ENCODE measurements around the gene RAI1.
"Not testable (repeated sequence)": the region's sequence is repeated elsewhere in the genome, so short reads cannot be mapped to it uniquely, and the experiment has no call there.

The RAI1 gene

GRCh38 chr17:17681187-17681743, at the start of gene RAI1:
RAI1 (plus strand) TSS chr17:17681458; CDS start chr17:17792949, 111,491 bp downstream.
- Histone ChIP-seq H4K20me1 (peaks cover 14 to 41% (median 30%) of the 10 kb centered on the region in 11 experiments; a peak in 21 of 22 replicates), H3K9ac (peak within 1 kb of the TSS; percentile 90 to 97 (median 96)), H3K4me1 (peaks cover 36 to 49% (median 46%) of the 10 kb centered on the region in 10 experiments), H3K27ac (peak within 1 kb of the TSS; percentile 87 to 97 (median 94)), H3K9me3 (replicated peaks in 1 of 11) (no peaks in the 10 kb centered on the region), H3K4me3 (peak within 1 kb of the TSS; percentile 72 to 92 (median 87)), H3K27me3 (no peaks in the 10 kb centered on the region), H3K36me3 (peaks cover 0 to 21% (median 5%) of the 10 kb centered on the region in 11 experiments; a peak in 7 of 22 replicates), H3K4me2 (peak within 1 kb of the TSS; percentile 93 to 99 (median 98))
- TF ChIP-seq Cebpa-rat (IDR thresholded peaks at IDR 0.05): no peak

- not testable (repeated sequence) for H3K27me3 ChIP-seq, H3K4me2 ChIP-seq, H3K27ac ChIP-seq, H3K4me3 ChIP-seq, H4K20me1 ChIP-seq, H3K36me3 ChIP-seq, H3K9ac ChIP-seq
- Histone ChIP-seq H3K9me3 (replicated peaks in 1 of 11) (peaks cover 6 to 46% (median 20%) of the 10 kb centered on the region in 11 experiments; a peak in 20 of 22 replicates), H3K4me1 (peaks cover 12 to 20% (median 18%) of the 10 kb centered on the region in 10 experiments; a peak in 18 of 20 replicates)
These were observed 48.6 kb upstream of the RAI1 start for GRCh38 chr17:17632690-17633089.

- Histone ChIP-seq H3K27me3 (no peaks in the 10 kb centered on the region), H3K9ac (no peak overlapping the region), H3K9me3 (replicated peaks in 1 of 11) (peaks cover 6 to 46% (median 20%) of the 10 kb centered on the region in 11 experiments; a peak in 20 of 22 replicates), H3K27ac (no peak overlapping the region), H3K4me2 (no peak overlapping the region), H4K20me1 (no peaks in the 10 kb centered on the region), H3K36me3 (no peaks in the 10 kb centered on the region), H3K4me1 (peaks cover 8 to 23% (median 16%) of the 10 kb centered on the region in 10 experiments; a peak in 18 of 20 replicates), H3K4me3 (no peak overlapping the region)
- no peak for TF ChIP-seq Cebpa-rat (IDR thresholded peaks at IDR 0.05)
These were observed 47.9 kb upstream of the RAI1 start for GRCh38 chr17:17633310-17633709.

- Histone ChIP-seq H3K27me3 (no peaks in the 10 kb centered on the region), H3K9ac (no peak overlapping the region), H3K27ac (no peak overlapping the region; a peak in 1 of 22 replicates), H3K4me3 (no peak overlapping the region), H3K4me2 (no peak overlapping the region; a peak in 1 of 22 replicates), H3K9me3 (replicated peaks in 1 of 11) (peaks cover 6 to 46% (median 20%) of the 10 kb centered on the region in 11 experiments; a peak in 20 of 22 replicates), H3K36me3 (no peaks in the 10 kb centered on the region), H4K20me1 (no peaks in the 10 kb centered on the region), H3K4me1 (peaks cover 5 to 32% (median 28%) of the 10 kb centered on the region in 10 experiments; a peak in 18 of 20 replicates)
- no peak for TF ChIP-seq Cebpa-rat (IDR thresholded peaks at IDR 0.05)
These were observed 46.1 kb upstream of the RAI1 start for GRCh38 chr17:17635126-17635525.

GRCh38 chr17:17635537-17636271, 45.6 kb upstream of the RAI1 start:
- H3K9ac ChIP-seq: not testable (repeated sequence)

GRCh38 chr17:17636272-17636885, 44.9 kb upstream of the RAI1 start:
- H3K4me3 ChIP-seq: no peak overlapping the region
- H3K27ac ChIP-seq: peak overlapping the region in 3 of 11 experiments; percentile 1 to 7 (median 6); a peak in 2 of 22 replicates
- H4K20me1 ChIP-seq: no peaks in the 10 kb centered on the region
- H3K4me2 ChIP-seq: peak overlapping the region in 8 of 11 experiments; percentile 0 to 42 (median 24); a peak in 7 of 22 replicates
- TF ChIP-seq Cebpa-rat (IDR thresholded peaks at IDR 0.05): no peak
- peaks cover 6 to 46% (median 20%) of the 10 kb centered on the region in 11 experiments; a peak in 20 of 22 replicates for H3K9me3 ChIP-seq (replicated peaks in 1 of 11)
- H3K36me3 ChIP-seq: no peaks in the 10 kb centered on the region
- no peaks in the 10 kb centered on the region for H3K27me3 ChIP-seq
- peaks cover 18 to 45% (median 38%) of the 10 kb centered on the region in 10 experiments; a peak in 19 of 20 replicates for H3K4me1 ChIP-seq
- H3K9ac ChIP-seq: no peak overlapping the region

More at GRCh38 chr17:17635537-17636271, 45.6 kb upstream of the RAI1 start:
- not testable (repeated sequence) for H3K4me3 ChIP-seq, H4K20me1 ChIP-seq, H3K36me3 ChIP-seq, H3K27me3 ChIP-seq
- Histone ChIP-seq H3K27ac (peak overlapping the region in 2 of 11 experiments; percentile 1 to 6; a peak in 3 of 22 replicates), H3K9me3 (replicated peaks in 1 of 11) (peaks cover 6 to 46% (median 20%) of the 10 kb centered on the region in 11 experiments; a peak in 20 of 22 replicates), H3K4me2 (peak overlapping the region in 8 of 11 experiments; percentile 0 to 42 (median 24); a peak in 9 of 22 replicates), H3K4me1 (peaks cover 11 to 38% (median 34%) of the 10 kb centered on the region in 10 experiments; a peak in 19 of 20 replicates)

- Histone ChIP-seq H3K4me3 (no peak overlapping the region), H3K9ac (no peak overlapping the region), H4K20me1 (no peaks in the 10 kb centered on the region), H3K36me3 (no peaks in the 10 kb centered on the region), H3K4me1 (peaks cover 21 to 48% (median 39%) of the 10 kb centered on the region in 10 experiments; a peak in 19 of 20 replicates), H3K27me3 (no peaks in the 10 kb centered on the region), H3K27ac (peak overlapping the region in 5 of 11 experiments; percentile 13 to 38 (median 29); a peak in 4 of 22 replicates), H3K9me3 (replicated peaks in 1 of 11) (peaks cover 0 to 30% (median 4%) of the 10 kb centered on the region in 11 experiments; a peak in 14 of 22 replicates), H3K4me2 (peak overlapping the region in 6 of 11 experiments; percentile 17 to 74 (median 42); a peak in 9 of 22 replicates)
- no peak for TF ChIP-seq Cebpa-rat (IDR thresholded peaks at IDR 0.05)
These were observed 42.8 kb upstream of the RAI1 start for GRCh38 chr17:17638467-17638866.

- H3K36me3 ChIP-seq, H3K27me3 ChIP-seq, H4K20me1 ChIP-seq, H3K4me3 ChIP-seq: not testable (repeated sequence)
- H3K4me2 ChIP-seq: peak overlapping the region; percentile 15 to 74 (median 57); a peak in 18 of 22 replicates
- peak in 6 of 11 experiments; percentile 20 to 62 (median 32); a peak in 7 of 22 replicates for TF ChIP-seq Cebpa-rat (IDR thresholded peaks at IDR 0.05)
- peaks cover 0 to 28% (median 1%) of the 10 kb centered on the region in 11 experiments; a peak in 15 of 22 replicates for H3K9me3 ChIP-seq (replicated peaks in 1 of 11)
- H3K4me1 ChIP-seq: peaks cover 21 to 48% (median 39%) of the 10 kb centered on the region in 10 experiments; a peak in 19 of 20 replicates
- peak overlapping the region in 1 of 11 experiments; percentile 19; a peak in 2 of 22 replicates for H3K9ac ChIP-seq
- H3K27ac ChIP-seq: peak overlapping the region in 7 of 11 experiments; percentile 7 to 57 (median 38); a peak in 8 of 22 replicates
These were observed 41.5 kb upstream of the RAI1 start for GRCh38 chr17:17639661-17640270.
